Neural cell (in vitro differentiated cells): Measurements from ENCODE around the gene RARS2. TPM values are rescaled to one million over a fixed set of nuclear protein-coding genes. Genes with fewer than 3 reads are reported as not detected.

ENCODE experiments used
- H2AFZ ChIP-seq: fragments of 200-600, 300-800 bp; sonication (generic), shearing (Covaris generic); 2 replicates; pipeline ENCODE4 v1.6.0; 2014; ENCODE audit warnings: low read depth, mild to moderate bottlenecking, antibody characterized with exemption, low read length, moderate library complexity
- H3F3A ChIP-seq: fragments of 200-600 bp; shearing (Covaris generic); 2 replicates; pipeline ENCODE4 v1.6.1; 2016; ENCODE audit warnings: mild to moderate bottlenecking, moderate library complexity, mixed read lengths, antibody characterized with exemption, low read length; ENCODE audit not compliant: insufficient read depth, poor library complexity, severe bottlenecking
- H3K27ac ChIP-seq: fragments of 200-600, 300-800 bp; sonication (generic), shearing (Covaris generic); 2 replicates; pipeline ENCODE4 v1.5.1; 2014; ENCODE audit warnings: mild to moderate bottlenecking, low read length, moderate library complexity
- H3K27me3 ChIP-seq: fragments of 300-800, 200-600 bp; sonication (generic), shearing (Covaris generic); 2 replicates; pipeline ENCODE4 v1.6.0; 2014; ENCODE audit warnings: mild to moderate bottlenecking, low read depth, low read length, moderate library complexity; ENCODE audit not compliant: insufficient read depth
- H3K36me3 ChIP-seq: fragments of 300-800, 200-600 bp; sonication (generic), shearing (Covaris generic); 2 replicates; pipeline ENCODE4 v1.5.1; 2014; ENCODE audit warnings: mild to moderate bottlenecking, antibody characterized with exemption, low read length, moderate library complexity; ENCODE audit not compliant: insufficient read depth
- H3K4me2 ChIP-seq: fragments of 300-800, 200-600 bp; sonication (generic), shearing (Covaris generic); 2 replicates; pipeline ENCODE4 v1.6.0; 2014; ENCODE audit warnings: mild to moderate bottlenecking, low read length
- H3K4me3 ChIP-seq: fragments of 300-800, 200-600 bp; sonication (generic), shearing (Covaris generic); 2 replicates; pipeline ENCODE4 v1.5.1; 2014; ENCODE audit warnings: mild to moderate bottlenecking, low read length, moderate library complexity
- H3K79me2 ChIP-seq: fragments of 200-600 bp; shearing (Covaris generic); replicated peaks from 2 replicates; pipeline ENCODE4 v1.6.0; 2014; ENCODE audit warnings: mild to moderate bottlenecking, low read length, moderate library complexity; ENCODE audit not compliant: insufficient read depth
- H3K9ac ChIP-seq: fragments of 300-800, 200-600 bp; sonication (generic), shearing (Covaris generic); 2 replicates; pipeline ENCODE4 v1.6.1; 2016; ENCODE audit warnings: mild to moderate bottlenecking, low read length, mixed read lengths
- H3K9me2 ChIP-seq: fragments of 200-600 bp; shearing (Covaris generic); 2 replicates; pipeline ENCODE4 v1.6.1; 2016; ENCODE audit warnings: mild to moderate bottlenecking, low read length, mixed read lengths; ENCODE audit not compliant: insufficient read depth
- H3K9me3 ChIP-seq: fragments of 200-600, 300-800 bp; sonication (generic), shearing (Covaris generic); 2 replicates; pipeline ENCODE4 v1.6.1; 2016; ENCODE audit warnings: mild to moderate bottlenecking, mixed run types, low read length, moderate library complexity, mixed read lengths
- H4K20me1 ChIP-seq: fragments of 200-600 bp; shearing (Covaris generic); 2 replicates; pipeline ENCODE4 v1.6.1; 2016; ENCODE audit warnings: mild to moderate bottlenecking, mixed run types; ENCODE audit not compliant: insufficient read depth
- CTCF ChIP-seq: fragments of 450-650 bp; IDR thresholded peaks from 2 replicates; pipeline ENCODE4 v1.5.1; 2014; ENCODE audit warnings: antibody characterized with exemption, mild to moderate bottlenecking, moderate library complexity; ENCODE audit not compliant: poor library complexity, severe bottlenecking
- EP300 ChIP-seq: fragments of 450-650 bp; conservative IDR thresholded peaks from 2 replicates; pipeline ENCODE4 v1.6.1; 2014; ENCODE audit warnings: antibody characterized with exemption, mild to moderate bottlenecking, moderate library complexity; ENCODE audit not compliant: poor library complexity, severe bottlenecking
- EZH2 ChIP-seq: fragments of 200-600, 300-800 bp; shearing (Covaris generic), sonication (generic); IDR thresholded peaks from 2 replicates; pipeline ENCODE4 v1.6.1; 2014; ENCODE audit warnings: antibody characterized with exemption, low read length, borderline replicate concordance, mild to moderate bottlenecking; ENCODE audit not compliant: insufficient read depth, poor library complexity, severe bottlenecking
- MXI1 ChIP-seq: fragments of 450-650 bp; conservative IDR thresholded peaks from 2 replicates; pipeline ENCODE4 v1.6.1; 2014; ENCODE audit warnings: antibody characterized with exemption, mild to moderate bottlenecking; ENCODE audit not compliant: poor library complexity, severe bottlenecking
- POLR2AphosphoS5 ChIP-seq: IDR thresholded peaks from 2 replicates; pipeline ENCODE4 v1.6.1; 2012
- RAD21 ChIP-seq: fragments of 450-650 bp; conservative IDR thresholded peaks from 2 replicates; pipeline ENCODE4 v1.6.1; 2014; ENCODE audit warnings: antibody characterized with exemption, mild to moderate bottlenecking, moderate library complexity
- REST ChIP-seq: IDR thresholded peaks from 2 replicates; pipeline ENCODE4 v1.6.1; 2012; ENCODE audit warnings: borderline replicate concordance
- SMC3 ChIP-seq: fragments of 450-650 bp; conservative IDR thresholded peaks from 2 replicates; pipeline ENCODE4 v1.6.1; 2014; ENCODE audit warnings: antibody characterized with exemption, mild to moderate bottlenecking, moderate library complexity; ENCODE audit not compliant: poor library complexity
- TAF1 ChIP-seq: IDR thresholded peaks from 2 replicates; pipeline ENCODE4 v1.6.1; 2012; ENCODE audit warnings: low read depth
- polyA plus RNA-seq: library from polyadenylated mRNA; depleted of rRNA; stranded (reverse); fragments of >200 nt; gene quantifications from 2 replicates; pipeline ENCODE4 v1.2.3, GENCODE V29; 2014

RARS2 gene
- polyA plus RNA-seq, 1 donor from 2014 or later: 50.4 TPM

- peak overlapping the region; percentile 97 for H3K4me3 ChIP-seq
- TF ChIP-seq EP300: no peak
- no peak for TF ChIP-seq SMC3
- TF ChIP-seq MXI1: peak; percentile 52
- peak; percentile 38 for TF ChIP-seq RAD21
- peak overlapping the region; percentile 81 for H3K9ac ChIP-seq
- no peaks in the 10 kb centered on the region for H3K36me3 ChIP-seq
- no peaks in the 10 kb centered on the region for H3F3A ChIP-seq
- H3K79me2 ChIP-seq: peaks cover 11% of the 10 kb centered on the region
- H3K9me3 ChIP-seq: no peaks in the 10 kb centered on the region
- no peaks in the 10 kb centered on the region for H3K9me2 ChIP-seq
- peak overlapping the region; percentile 92 for H2AFZ ChIP-seq
- H4K20me1 ChIP-seq: no peaks in the 10 kb centered on the region
- peak overlapping the region; percentile 88 for H3K4me2 ChIP-seq
- H3K27me3 ChIP-seq: no peaks in the 10 kb centered on the region
- peak overlapping the region; percentile 70 for H3K27ac ChIP-seq
Observed at GRCh38 chr6:87473419-87473903, 116.3 kb downstream of the RARS2 start.

GRCh38 chr6:87472525-87473418, 117.0 kb downstream of the RARS2 start, which contains the start of gene SLC35A1:
Gene SLC35A1, plus strand, starts transcription at chr6:87472974. Its CDS starts 30 bp downstream, at chr6:87473004.
- Histone ChIP-seq H3K4me2 (peak within 1 kb of the TSS; percentile 88), H2AFZ (peak within 1 kb of the TSS; percentile 92), H3K9me2 (no peaks in the 10 kb centered on the region), H3K27me3 (no peaks in the 10 kb centered on the region), H3F3A (no peaks in the 10 kb centered on the region), H3K36me3 (no peaks in the 10 kb centered on the region), H3K4me3 (peak within 1 kb of the TSS; percentile 97), H3K9ac (peak within 1 kb of the TSS; percentile 81), H3K9me3 (no peaks in the 10 kb centered on the region), H3K27ac (peak within 1 kb of the TSS; percentile 70), H4K20me1 (no peaks in the 10 kb centered on the region), H3K79me2 (peaks cover 11% of the 10 kb centered on the region)
- TF ChIP-seq POLR2AphosphoS5 (peak; percentile 56), TAF1 (peak; percentile 67), EZH2 (no peak), MXI1 (peak; percentile 14), SMC3 (no peak), REST (peak; percentile 45), RAD21 (no peak), CTCF (peak; percentile 10), EP300 (peak; percentile 11)
